Measurements from ENCODE around the gene SLC35F1.

GRCh38 chr6:117989086-117989485 lies 82.0 kb downstream of the SLC35F1 start:
- no peak for TF ChIP-seq PKNOX1 (IDR thresholded peaks at IDR 0.05)
- no peak for TF ChIP-seq FOXM1 (IDR thresholded peaks at IDR 0.05; ENCODE audit: borderline replicate concordance)
- no peak for TF ChIP-seq ELF4 (IDR thresholded peaks at IDR 0.05)
